Measurements from ENCODE around the gene TMEM202.
"Not testable (repeated sequence)": the region's sequence is repeated elsewhere in the genome, so short reads cannot be mapped to it uniquely, and the experiment has no call there.

TMEM202 gene

GRCh38 chr15:72415304-72415703 is 17.2 kb downstream of the TMEM202 start:
- DNase-seq (ENCODE audit: low read depth), result no peak
- no peak for TF ChIP-seq CTCF (IDR thresholded peaks at IDR 0.05; ENCODE audit: low read depth, low read length, missing control alignments)
- H3K4me3 ChIP-seq (ENCODE audit: low read depth, low read length), result no peak overlapping the region

- H3K4me3 ChIP-seq (ENCODE audit: low read depth, low read length); DNase-seq (ENCODE audit: low read depth): not testable (repeated sequence)
These were observed 21.7 kb downstream of the TMEM202 start for GRCh38 chr15:72419768-72420167.

GRCh38 chr15:72420576-72420975 is 22.5 kb downstream of the TMEM202 start:
- no peak for DNase-seq (ENCODE audit: low read depth)
- no peak overlapping the region for H3K4me3 ChIP-seq (ENCODE audit: low read depth, low read length)
- TF ChIP-seq CTCF (IDR thresholded peaks at IDR 0.05; ENCODE audit: low read depth, low read length, missing control alignments), result no peak

- no peak overlapping the region for H3K4me3 ChIP-seq (ENCODE audit: low read depth, low read length)
- no peak for TF ChIP-seq CTCF (IDR thresholded peaks at IDR 0.05; ENCODE audit: low read depth, low read length, missing control alignments)
- DNase-seq (ENCODE audit: low read depth), result no peak
These were observed 23.4 kb downstream of the TMEM202 start for GRCh38 chr15:72421484-72421883.

GRCh38 chr15:72423256-72423655 is 25.2 kb downstream of the TMEM202 start:
- no peak overlapping the region for H3K4me3 ChIP-seq (ENCODE audit: low read depth, low read length)
- DNase-seq (ENCODE audit: low read depth), result no peak
- TF ChIP-seq CTCF (IDR thresholded peaks at IDR 0.05; ENCODE audit: low read depth, low read length, missing control alignments), result no peak

GRCh38 chr15:72426753-72427152 is 28.6 kb downstream of the TMEM202 start:
- no peak for TF ChIP-seq CTCF (IDR thresholded peaks at IDR 0.05; ENCODE audit: low read depth, low read length, missing control alignments)
- H3K4me3 ChIP-seq (ENCODE audit: low read depth, low read length), result no peak overlapping the region
- no peak for DNase-seq (ENCODE audit: low read depth)

GRCh38 chr15:72437650-72438316 is 39.7 kb downstream of the TMEM202 start:
- no peak overlapping the region for H3K4me3 ChIP-seq (ENCODE audit: low read depth, low read length)
- no peak for TF ChIP-seq CTCF (IDR thresholded peaks at IDR 0.05; ENCODE audit: low read depth, low read length, missing control alignments)
- no peak for DNase-seq (ENCODE audit: low read depth)

GRCh38 chr15:72442848-72443247 is 44.7 kb downstream of the TMEM202 start:
- DNase-seq (ENCODE audit: low read depth); H3K4me3 ChIP-seq (ENCODE audit: low read depth, low read length): not testable (repeated sequence)
